ENCODE results near the gene MIER1.

The MIER1 gene

GRCh38 chr1:66996018-66996682, 71.4 kb downstream of the MIER1 start:
- DNase-seq (ENCODE audit: low read depth, low spot score), result peak; percentile 51

DNA sequence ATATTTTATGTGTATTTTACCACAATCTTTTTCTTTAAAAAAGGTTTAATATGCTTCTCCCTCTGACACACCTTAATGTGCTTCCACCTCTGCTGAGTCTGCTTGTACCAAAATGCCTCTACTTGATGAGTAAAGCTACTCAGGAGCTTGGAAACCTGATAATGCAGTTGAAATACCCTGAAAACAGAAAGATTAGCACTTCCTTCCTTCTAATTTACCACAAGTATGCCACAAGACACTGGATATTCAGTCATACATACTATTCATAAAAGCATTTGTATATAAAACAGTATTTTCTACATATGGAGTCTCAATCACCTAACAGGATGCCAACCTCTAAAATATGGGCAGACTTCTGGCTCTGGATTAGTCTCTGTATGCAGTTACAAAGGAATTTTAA, 74.2 kb downstream of the MIER1 start:
- DNase-seq (ENCODE audit: low read depth, low spot score), result no peak

GRCh38 chr1:66999640-67000400, 75.0 kb downstream of the MIER1 start:
- no peak for DNase-seq (ENCODE audit: low read depth, low spot score)

GRCh38 chr1:67001682-67002425, 77.1 kb downstream of the MIER1 start:
- no peak for DNase-seq (ENCODE audit: low read depth, low spot score)

- no peak for DNase-seq (ENCODE audit: low read depth, low spot score)
These were observed 79.4 kb downstream of the MIER1 start for GRCh38 chr1:67004176-67004575.

DNA sequence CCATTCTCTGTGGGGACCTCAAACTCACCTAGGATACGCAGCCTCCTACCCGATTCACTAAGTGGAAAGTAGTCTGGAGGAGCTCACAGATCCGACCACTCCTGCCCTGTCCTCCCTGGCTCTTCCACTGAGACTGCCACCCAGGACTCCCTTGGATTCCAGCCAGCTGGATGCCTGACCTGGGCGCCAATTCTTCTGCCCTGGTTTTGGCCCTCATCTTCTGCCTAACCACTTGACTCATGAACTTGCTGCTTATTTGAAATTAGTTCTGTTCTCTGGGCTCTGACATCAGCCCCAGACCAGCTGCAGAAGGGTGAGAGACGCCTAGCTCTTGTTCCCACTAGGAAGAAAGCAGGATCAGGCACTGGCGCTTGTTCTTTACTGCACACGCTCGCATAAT, 80.3 kb downstream of the MIER1 start:
- no peak for DNase-seq (ENCODE audit: low read depth, low spot score)

- no peak for DNase-seq (ENCODE audit: low read depth, low spot score)
These were observed 85.0 kb downstream of the MIER1 start for GRCh38 chr1:67009792-67010191.

DNA sequence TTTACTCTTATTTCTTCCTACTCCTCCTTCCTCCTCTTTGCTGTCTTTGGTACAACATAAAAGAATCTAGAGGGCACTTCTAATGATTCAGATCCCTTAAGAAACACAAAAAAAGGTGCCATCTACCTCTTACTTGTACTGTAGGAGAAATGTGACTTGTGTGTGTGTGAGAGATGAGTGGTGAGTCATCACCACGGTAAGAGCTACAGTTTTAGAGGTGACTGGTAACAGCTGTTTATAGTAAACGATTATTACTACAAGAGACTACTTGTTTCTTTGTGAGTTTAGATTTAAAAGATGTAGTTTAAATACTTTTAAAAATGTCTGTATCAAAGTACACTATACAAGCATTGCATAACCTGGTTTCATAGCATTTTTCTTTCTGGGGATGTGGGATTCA, 88.8 kb downstream of the MIER1 start:
- no peak for DNase-seq (ENCODE audit: low read depth, low spot score)

GRCh38 chr1:67018574-67018973, 93.8 kb downstream of the MIER1 start:
- DNase-seq (ENCODE audit: low read depth, low spot score), result no peak

DNA sequence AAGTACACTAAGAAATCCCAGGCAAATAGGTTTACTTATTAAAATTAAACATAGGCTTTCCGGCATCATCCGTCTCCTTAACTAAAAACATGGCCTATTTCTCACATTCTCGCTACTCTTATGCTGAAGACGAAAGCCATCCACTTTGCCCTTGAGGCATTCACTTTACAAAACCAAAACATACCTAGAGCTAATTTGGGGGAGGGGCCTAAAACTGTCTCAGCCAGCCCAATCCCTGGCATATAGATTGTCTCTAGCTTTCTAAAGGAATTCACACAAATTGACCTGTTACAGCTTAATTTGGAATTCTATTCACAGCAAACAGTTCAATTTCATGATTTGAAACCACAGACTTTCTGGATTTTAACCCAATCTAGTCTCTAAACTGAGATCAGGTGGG, 94.3 kb downstream of the MIER1 start:
- no peak for DNase-seq (ENCODE audit: low read depth, low spot score)

GRCh38 chr1:67019600-67020136, 94.9 kb downstream of the MIER1 start:
- DNase-seq (ENCODE audit: low read depth, low spot score), result no peak

DNA sequence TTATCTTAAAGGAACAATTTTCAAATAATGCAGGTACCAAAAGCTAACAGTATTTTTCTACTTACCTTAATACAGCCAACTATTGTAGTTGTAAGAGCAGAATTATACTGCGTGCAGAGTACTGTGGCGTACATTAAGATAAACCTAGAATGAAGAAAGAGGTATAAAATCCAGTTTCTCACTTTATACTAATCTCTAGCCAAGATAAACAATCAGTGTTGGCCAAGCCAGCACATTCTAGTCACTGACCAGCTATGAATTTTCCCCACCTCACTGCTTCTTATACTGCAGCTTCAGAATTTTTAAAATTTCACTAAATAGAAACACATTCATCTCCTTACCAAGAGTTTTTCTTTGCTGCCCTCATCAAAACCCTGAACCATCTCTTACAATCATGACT, 95.5 kb downstream of the MIER1 start:
- DNase-seq (ENCODE audit: low read depth, low spot score), result no peak

DNA sequence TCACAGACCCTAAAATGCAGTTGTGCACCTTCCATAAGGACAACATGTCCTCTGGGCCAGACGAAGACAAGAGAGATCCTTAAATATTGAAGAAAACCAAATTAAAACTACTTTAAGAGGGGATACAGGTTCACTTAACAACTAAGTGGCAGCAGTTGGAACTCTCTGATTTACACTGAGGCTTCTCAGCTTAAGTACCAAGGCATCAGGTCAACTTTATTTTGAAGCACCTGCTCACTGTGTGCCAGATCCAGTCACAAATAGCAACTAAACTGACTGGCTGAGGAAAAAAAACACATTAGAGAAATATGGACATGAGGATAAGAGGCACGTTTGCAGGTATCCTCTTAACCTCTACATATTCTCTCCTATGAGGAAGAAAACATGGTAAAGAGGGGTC, 96.0 kb downstream of the MIER1 start:
- no peak for DNase-seq (ENCODE audit: low read depth, low spot score)

GRCh38 chr1:67029472-67029871, 104.7 kb downstream of the MIER1 start:
- no peak for DNase-seq (ENCODE audit: low read depth, low spot score)

DNA sequence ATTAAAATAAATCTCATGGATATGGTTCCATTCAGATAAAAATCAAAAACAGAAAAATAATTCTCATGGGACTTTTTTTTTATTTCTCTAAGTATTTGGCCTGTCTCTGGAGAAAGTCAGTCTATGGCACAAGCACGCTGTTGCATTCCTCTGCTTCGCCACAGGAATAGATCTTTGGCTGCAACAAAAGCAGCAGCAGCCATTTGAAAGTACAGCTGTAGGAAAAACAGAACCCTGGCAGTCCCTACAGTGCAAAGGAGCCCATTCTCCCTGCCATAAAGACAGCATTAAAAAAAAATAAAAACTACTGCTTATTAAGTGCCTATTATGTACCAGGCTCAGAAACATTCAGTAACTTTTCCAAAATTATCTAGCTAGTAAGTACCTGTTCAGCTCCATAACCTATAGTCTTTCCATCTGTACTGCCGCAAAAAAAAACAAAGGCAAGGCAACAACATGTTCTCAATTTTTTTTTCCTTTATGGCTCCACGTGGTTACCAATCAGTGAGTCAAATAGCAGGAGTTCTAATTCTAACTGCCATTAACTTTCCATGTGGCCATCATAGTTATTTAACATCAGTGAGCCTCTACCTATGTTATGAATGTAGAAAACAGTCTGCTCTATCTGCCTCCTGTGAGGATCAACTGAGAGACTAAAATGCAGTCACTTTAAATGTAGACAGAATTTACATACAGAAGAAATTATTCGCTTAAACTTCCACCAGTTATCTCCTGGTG, 106.5 kb downstream of the MIER1 start:
- no peak for DNase-seq (ENCODE audit: low read depth, low spot score)

DNA sequence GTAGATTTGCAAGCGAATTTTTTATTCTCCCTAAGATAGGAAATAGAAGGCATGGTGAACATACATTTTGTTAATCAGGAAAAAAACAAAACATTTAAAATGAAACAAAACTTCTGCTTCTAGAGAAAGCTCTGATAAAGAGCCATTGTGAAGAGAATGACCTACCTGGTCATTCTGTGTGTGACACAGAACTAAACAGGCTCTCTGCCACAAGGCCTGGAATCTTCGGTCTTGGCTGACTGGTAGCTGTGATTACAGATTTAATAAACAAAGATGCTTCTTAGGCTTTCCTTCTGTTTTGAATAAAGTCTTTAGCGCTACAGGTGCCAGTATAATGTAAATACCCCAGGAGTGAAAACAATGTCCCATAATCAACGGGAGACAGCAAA, 107.1 kb downstream of the MIER1 start:
- DNase-seq (ENCODE audit: low read depth, low spot score), result no peak
